Colonic mucosa (tissue), 4 donors: Measurements from ENCODE around the gene RRAGB. TPM values are rescaled to one million over a fixed set of nuclear protein-coding genes. Genes with fewer than 3 reads are reported as not detected.

Experiments
- DNase-seq: peaks from one replicate; pipeline ENCODE4 v3.0.0-alpha.2; 2020
- H3K27ac ChIP-seq: fragments of 200-600 bp; one replicate; pipeline ENCODE4 v1.8.0; 2021
- H3K27me3 ChIP-seq: fragments of 200-600 bp; one replicate; pipeline ENCODE4 v1.8.0; 2021
- H3K36me3 ChIP-seq: fragments of 200-600 bp; one replicate; pipeline ENCODE4 v1.8.0; 2021
- H3K4me1 ChIP-seq: fragments of 200-600 bp; one replicate; pipeline ENCODE4 v1.8.0; 2021; ENCODE audit warnings: mild to moderate bottlenecking
- H3K4me3 ChIP-seq: fragments of 200-600 bp; one replicate; pipeline ENCODE4 v1.8.0; 2021
- H3K9ac ChIP-seq, 2 donors: one replicate each; pipeline ENCODE4 v1.7.0; 2013; ENCODE audit warnings: control low read depth in 2 of 2, low read depth in 2 of 2, low read length in 2 of 2
- H3K9me3 ChIP-seq: fragments of 200-600 bp; one replicate; pipeline ENCODE4 v1.8.0; 2021
- CTCF ChIP-seq: fragments of 200-600 bp; IDR thresholded peaks from one replicate; pipeline ENCODE4 v1.8.0; 2022; ENCODE audit warnings: antibody characterized with exemption, mild to moderate bottlenecking
- intact Hi-C: fragments of 100-400 bp; cut with DNase I; formaldehyde crosslinking; loops from one replicate; pipeline ENCODE4 v1.14.1; 2022
- total RNA-seq, 2 donors: library from RNA; stranded (reverse); fragmentation: NEBNext Ultra II Directional in 1 of 2; extraction: Animal tissue kit (Norgen Biotek cat#: 25700) in 1 of 2; gene quantifications; one replicate each; pipeline ENCODE4 v1.2.1, GENCODE V29; 2021
- donor health status: healthy.
- donor health status: DM: no; HTN: no; CAD: no.
- donor health status: DM: no; HTN: no; CAD: no.

RRAGB gene
- total RNA-seq, 2 donors from 2014 or later: 6.3 to 10.5 TPM

GRCh38 chrX:55777596-55777995 is 60.0 kb downstream of the RRAGB start:
- Histone ChIP-seq H3K27me3 (no peaks in the 10 kb centered on the region), H3K4me1 (no peaks in the 10 kb centered on the region), H3K9ac (no peak overlapping the region), H3K4me3 (no peak overlapping the region), H3K27ac (no peak overlapping the region), H3K36me3 (no peaks in the 10 kb centered on the region), H3K9me3 (no peaks in the 10 kb centered on the region)
- DNase-seq: no peak
- TF ChIP-seq CTCF: no peak
- intact Hi-C loops: no loop called here

GRCh38 chrX:55778322-55778721 is 60.8 kb downstream of the RRAGB start:
- Histone ChIP-seq H3K4me1 (no peaks in the 10 kb centered on the region), H3K9me3 (no peaks in the 10 kb centered on the region), H3K9ac (no peak overlapping the region), H3K4me3 (no peak overlapping the region), H3K27me3 (no peaks in the 10 kb centered on the region), H3K27ac (no peak overlapping the region), H3K36me3 (no peaks in the 10 kb centered on the region)
- no peak for DNase-seq
- no peak for TF ChIP-seq CTCF
- intact Hi-C loops: no loop called here

- Histone ChIP-seq H3K4me3 (no peak overlapping the region), H3K4me1 (no peaks in the 10 kb centered on the region), H3K9me3 (no peaks in the 10 kb centered on the region), H3K27ac (no peak overlapping the region), H3K27me3 (no peaks in the 10 kb centered on the region), H3K9ac (no peak overlapping the region), H3K36me3 (no peaks in the 10 kb centered on the region)
- no peak for TF ChIP-seq CTCF
- intact Hi-C loops: no loop called here
- DNase-seq: no peak
Observed at GRCh38 chrX:55783723-55784122, 66.2 kb downstream of the RRAGB start.

- H3K36me3 ChIP-seq: no peaks in the 10 kb centered on the region
- H3K4me1 ChIP-seq: no peaks in the 10 kb centered on the region
- no peak overlapping the region for H3K9ac ChIP-seq
- H3K27me3 ChIP-seq: no peaks in the 10 kb centered on the region
- no peak for DNase-seq
- no peak overlapping the region for H3K27ac ChIP-seq
- no peak for TF ChIP-seq CTCF
- no peak overlapping the region for H3K4me3 ChIP-seq
- no peaks in the 10 kb centered on the region for H3K9me3 ChIP-seq
- intact Hi-C loops: no loop called here
Observed at GRCh38 chrX:55787063-55787462, 69.5 kb downstream of the RRAGB start.

- Histone ChIP-seq H3K27ac (no peak overlapping the region), H3K4me1 (no peaks in the 10 kb centered on the region), H3K9ac (no peak overlapping the region), H3K27me3 (no peaks in the 10 kb centered on the region), H3K36me3 (no peaks in the 10 kb centered on the region), H3K9me3 (no peaks in the 10 kb centered on the region), H3K4me3 (no peak overlapping the region)
- no peak for TF ChIP-seq CTCF
- no peak for DNase-seq
- intact Hi-C loops: no loop called here
Observed at GRCh38 chrX:55787727-55788126, 70.2 kb downstream of the RRAGB start.

GRCh38 chrX:55794405-55794804 is 76.9 kb downstream of the RRAGB start:
- intact Hi-C loops: no loop called here
- no peak overlapping the region for H3K27ac ChIP-seq
- no peak overlapping the region for H3K4me3 ChIP-seq
- no peak for TF ChIP-seq CTCF
- DNase-seq: no peak
- H3K27me3 ChIP-seq: no peaks in the 10 kb centered on the region
- H3K9me3 ChIP-seq: no peaks in the 10 kb centered on the region
- no peaks in the 10 kb centered on the region for H3K36me3 ChIP-seq
- no peaks in the 10 kb centered on the region for H3K4me1 ChIP-seq
- H3K9ac ChIP-seq: no peak overlapping the region
